Transverse colon (tissue), 4 donors: ENCODE measurements around the gene SNX32.

Experiments used
- POLR2A ChIP-seq: fragments of 450-650 bp; IDR thresholded peaks from one replicate; pipeline ENCODE4 v1.6.1; 2016; ENCODE audit warnings: antibody characterized with exemption, mild to moderate bottlenecking, moderate library complexity
- POLR2AphosphoS5 ChIP-seq, 3 donors: sonication (generic); formaldehyde crosslinking; IDR thresholded peaks; one replicate each; pipeline ENCODE4 v1.6.1; 2016; ENCODE audit warnings: antibody characterized with exemption in 3 of 3
- TF ChIP-seq, protein P1 (sequence below), 5 experiments: fragments of 200-600 bp in 3 of 5; fragments of 450-650 bp in 2 of 5; sonication (generic) in 3 of 5; IDR thresholded peaks; 1 replicate in 2 of 5; 2 replicates in 3 of 5; pipeline ENCODE4 v1.5.1; 2016 to 2017; ENCODE audit warnings: antibody characterized with exemption in 5 of 5, inconsistent platforms in 3 of 5, mild to moderate bottlenecking in 2 of 5, moderate library complexity in 1 of 5

- TF ChIP-seq, protein P1, sequence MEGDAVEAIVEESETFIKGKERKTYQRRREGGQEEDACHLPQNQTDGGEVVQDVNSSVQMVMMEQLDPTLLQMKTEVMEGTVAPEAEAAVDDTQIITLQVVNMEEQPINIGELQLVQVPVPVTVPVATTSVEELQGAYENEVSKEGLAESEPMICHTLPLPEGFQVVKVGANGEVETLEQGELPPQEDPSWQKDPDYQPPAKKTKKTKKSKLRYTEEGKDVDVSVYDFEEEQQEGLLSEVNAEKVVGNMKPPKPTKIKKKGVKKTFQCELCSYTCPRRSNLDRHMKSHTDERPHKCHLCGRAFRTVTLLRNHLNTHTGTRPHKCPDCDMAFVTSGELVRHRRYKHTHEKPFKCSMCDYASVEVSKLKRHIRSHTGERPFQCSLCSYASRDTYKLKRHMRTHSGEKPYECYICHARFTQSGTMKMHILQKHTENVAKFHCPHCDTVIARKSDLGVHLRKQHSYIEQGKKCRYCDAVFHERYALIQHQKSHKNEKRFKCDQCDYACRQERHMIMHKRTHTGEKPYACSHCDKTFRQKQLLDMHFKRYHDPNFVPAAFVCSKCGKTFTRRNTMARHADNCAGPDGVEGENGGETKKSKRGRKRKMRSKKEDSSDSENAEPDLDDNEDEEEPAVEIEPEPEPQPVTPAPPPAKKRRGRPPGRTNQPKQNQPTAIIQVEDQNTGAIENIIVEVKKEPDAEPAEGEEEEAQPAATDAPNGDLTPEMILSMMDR (IDR thresholded peaks at IDR 0.05): no peak
- TF ChIP-seq POLR2A (no peak), POLR2AphosphoS5 (IDR thresholded peaks at IDR 0.05) (no peak)
These were observed 67.1 kb downstream of the SNX32 start for GRCh38 chr11:65900899-65901180.
